LNCAP (cell line): ENCODE results near the gene HBE1.
A peak's percentile ranks its signal among the peaks of the same experiment; 100 is the strongest.

Experiments
- TF ChIP-seq, protein P1 (sequence below): fragments of 450-650 bp; IDR thresholded peaks from 2 replicates; pipeline ENCODE4 v1.5.1; 2017; ENCODE audit warnings: mild to moderate bottlenecking

HBE1 gene

DNA sequence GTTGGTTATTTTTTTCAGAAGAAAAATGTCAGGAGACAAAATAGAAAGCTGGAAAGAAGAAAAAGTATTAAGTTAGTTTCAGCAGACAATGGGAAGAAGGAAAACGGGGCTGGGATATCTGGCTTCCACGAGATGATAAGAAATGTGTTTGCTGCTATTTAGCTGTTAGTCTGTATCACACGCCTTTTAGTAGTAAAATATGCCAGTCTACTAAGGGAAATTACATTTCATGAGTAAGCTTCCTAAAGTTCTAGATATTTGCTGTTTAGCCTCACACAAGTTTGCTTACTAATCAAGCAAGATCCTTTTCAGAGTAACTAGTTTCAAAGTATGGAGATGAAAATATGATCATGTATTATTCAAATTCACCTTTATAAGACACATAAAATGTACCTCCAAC lies 30.5 kb upstream of the HBE1 start:
- TF ChIP-seq, protein P1, sequence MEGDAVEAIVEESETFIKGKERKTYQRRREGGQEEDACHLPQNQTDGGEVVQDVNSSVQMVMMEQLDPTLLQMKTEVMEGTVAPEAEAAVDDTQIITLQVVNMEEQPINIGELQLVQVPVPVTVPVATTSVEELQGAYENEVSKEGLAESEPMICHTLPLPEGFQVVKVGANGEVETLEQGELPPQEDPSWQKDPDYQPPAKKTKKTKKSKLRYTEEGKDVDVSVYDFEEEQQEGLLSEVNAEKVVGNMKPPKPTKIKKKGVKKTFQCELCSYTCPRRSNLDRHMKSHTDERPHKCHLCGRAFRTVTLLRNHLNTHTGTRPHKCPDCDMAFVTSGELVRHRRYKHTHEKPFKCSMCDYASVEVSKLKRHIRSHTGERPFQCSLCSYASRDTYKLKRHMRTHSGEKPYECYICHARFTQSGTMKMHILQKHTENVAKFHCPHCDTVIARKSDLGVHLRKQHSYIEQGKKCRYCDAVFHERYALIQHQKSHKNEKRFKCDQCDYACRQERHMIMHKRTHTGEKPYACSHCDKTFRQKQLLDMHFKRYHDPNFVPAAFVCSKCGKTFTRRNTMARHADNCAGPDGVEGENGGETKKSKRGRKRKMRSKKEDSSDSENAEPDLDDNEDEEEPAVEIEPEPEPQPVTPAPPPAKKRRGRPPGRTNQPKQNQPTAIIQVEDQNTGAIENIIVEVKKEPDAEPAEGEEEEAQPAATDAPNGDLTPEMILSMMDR: no peak

DNA sequence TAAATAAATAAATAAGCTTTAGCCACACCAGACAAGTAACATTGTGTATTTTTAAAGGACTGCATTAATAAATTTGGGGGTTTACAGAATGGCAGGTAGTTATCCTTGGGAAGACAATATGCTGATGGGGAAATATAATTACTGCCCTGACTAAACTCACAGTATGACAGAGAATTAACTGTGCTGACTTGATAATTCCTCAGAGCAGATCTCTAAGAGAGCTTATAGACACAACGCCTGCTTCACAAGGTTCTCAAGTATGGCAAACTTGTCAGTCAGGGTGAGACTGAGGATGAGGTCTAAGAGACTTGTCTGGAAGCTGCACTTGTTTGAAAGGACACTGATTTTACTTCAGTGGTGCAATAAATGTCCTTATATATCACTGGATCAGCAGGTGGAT lies 28.7 kb upstream of the HBE1 start:
- TF ChIP-seq, protein P1: no peak

DNA sequence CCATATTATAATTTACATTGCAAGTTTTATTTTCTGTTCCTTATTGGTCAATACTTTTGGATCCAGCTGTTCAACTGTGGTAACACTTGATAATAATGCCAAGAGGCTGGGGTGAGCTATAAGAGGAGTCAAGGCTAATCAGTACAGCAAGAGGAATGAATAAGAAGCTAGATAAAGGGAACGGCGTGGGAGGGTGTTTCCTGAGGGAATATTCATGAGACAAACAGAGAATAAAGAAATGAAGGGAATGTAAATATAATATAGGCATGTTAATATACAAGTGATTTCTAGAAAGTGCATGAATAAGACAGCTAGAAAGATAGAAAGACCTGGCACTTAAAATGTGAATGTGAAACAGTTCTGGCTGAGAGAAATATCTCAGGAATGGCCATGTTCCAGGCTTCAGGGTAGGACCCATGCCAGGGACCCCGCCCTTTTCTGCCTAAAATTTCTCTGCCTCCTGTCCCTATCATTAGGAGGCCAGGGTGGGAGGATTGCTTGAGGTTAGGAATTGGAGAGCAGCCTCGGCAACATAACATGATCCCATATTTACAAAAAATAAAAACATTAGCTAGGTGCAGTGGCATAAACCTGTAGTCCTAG lies 28.1 kb upstream of the HBE1 start:
- TF ChIP-seq, protein P1: no peak

DNA sequence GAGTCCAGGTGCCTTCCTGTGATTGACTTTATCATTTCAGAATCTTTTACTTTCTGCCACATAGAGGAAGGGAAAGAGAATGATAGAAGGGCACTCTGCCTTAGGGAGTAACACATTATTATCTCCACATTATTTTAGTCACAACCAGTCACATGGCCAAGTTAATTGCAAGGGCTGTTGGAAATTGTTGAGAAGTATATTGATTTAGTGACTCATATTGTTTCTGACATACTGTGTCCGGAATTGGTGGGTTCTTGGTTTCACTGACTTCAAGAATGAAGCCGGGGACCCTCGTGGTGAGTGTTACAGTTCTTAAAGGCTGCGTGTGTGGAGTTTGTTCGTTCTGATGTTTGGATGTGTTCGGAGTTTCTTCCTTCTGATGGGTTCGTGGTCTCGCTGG lies 23.3 kb upstream of the HBE1 start:
- TF ChIP-seq, protein P1: no peak

DNA sequence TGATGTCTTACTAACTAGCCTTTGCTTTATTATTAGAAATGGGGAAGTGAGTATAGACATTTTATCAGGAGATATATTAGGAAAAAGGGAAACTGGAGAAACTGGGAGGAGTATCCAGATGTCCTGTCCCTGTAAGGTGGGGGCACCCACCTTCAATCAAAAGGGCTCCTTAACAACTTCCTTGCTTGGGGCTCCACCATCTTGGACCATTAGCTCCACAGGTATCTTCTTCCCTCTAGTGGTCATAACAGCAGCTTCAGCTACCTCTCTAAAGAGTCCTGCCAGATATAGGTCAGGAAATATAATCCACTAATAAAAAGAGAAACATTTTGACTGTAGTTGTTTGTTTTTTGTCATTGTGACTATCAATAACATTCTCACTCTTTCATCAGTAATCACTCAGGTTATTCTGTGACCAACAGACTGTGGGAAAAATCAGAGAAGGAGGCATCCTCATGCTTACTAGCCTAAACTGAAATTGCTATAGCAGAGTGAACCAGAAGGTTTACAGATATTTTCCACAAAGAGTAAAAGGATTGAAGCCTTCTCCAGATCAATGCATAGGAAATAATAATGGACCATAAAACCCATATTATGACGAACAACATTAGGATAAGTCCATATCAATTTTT lies 21.6 kb upstream of the HBE1 start:
- TF ChIP-seq, protein P1: peak; percentile 87

DNA sequence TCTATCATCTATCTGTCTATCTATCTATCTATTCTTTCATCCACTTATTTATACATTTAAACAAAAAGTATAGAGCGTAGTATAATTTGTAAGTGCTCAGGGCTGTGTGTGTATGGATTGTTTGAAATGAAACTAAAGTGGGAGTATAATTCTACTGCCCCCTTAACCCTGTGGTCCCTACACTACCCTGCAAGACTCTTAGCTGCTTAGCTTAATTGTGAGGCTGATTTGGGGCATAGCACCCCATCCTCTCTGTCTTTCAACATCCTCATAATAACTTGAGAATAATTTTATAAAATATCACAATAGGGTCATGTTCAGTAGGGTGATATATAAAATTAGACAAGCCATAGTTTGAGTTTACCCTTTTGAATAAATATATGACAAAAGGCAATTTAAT lies 20.4 kb upstream of the HBE1 start:
- TF ChIP-seq, protein P1: no peak

DNA sequence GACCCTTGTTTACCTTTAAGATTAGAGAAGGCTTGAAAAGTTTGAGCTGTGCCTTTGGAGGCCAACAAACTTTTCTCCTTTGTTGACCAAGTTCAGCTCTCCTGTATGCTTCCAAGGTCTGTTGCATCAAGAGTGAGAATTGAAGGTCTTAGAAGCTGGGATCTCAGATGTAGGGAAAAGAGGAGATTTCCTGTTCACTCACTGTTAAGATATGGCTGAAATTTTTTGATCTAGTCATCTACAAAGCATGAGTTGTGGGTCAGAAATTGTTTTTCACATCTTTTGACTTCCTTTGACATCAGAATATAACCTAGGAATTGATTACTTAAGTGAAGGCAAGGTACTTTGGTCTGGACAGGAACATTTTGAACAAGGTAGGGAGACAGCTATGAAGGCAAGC lies 20.0 kb upstream of the HBE1 start:
- TF ChIP-seq, protein P1: no peak
